ENCODE results near the gene GYG2.
"Not testable (repeated sequence)": the region's sequence is repeated elsewhere in the genome, so short reads cannot be mapped to it uniquely, and the experiment has no call there.

GYG2 gene

GRCh38 chrX:2801223-2801622 is 27.5 kb upstream of the GYG2 start:
- TF ChIP-seq, protein P1, sequence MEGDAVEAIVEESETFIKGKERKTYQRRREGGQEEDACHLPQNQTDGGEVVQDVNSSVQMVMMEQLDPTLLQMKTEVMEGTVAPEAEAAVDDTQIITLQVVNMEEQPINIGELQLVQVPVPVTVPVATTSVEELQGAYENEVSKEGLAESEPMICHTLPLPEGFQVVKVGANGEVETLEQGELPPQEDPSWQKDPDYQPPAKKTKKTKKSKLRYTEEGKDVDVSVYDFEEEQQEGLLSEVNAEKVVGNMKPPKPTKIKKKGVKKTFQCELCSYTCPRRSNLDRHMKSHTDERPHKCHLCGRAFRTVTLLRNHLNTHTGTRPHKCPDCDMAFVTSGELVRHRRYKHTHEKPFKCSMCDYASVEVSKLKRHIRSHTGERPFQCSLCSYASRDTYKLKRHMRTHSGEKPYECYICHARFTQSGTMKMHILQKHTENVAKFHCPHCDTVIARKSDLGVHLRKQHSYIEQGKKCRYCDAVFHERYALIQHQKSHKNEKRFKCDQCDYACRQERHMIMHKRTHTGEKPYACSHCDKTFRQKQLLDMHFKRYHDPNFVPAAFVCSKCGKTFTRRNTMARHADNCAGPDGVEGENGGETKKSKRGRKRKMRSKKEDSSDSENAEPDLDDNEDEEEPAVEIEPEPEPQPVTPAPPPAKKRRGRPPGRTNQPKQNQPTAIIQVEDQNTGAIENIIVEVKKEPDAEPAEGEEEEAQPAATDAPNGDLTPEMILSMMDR (conservative IDR thresholded peaks at IDR 0.05; ENCODE audit: low read depth, low read length) = no peak
- no peak overlapping the region for H3K4me3 ChIP-seq (ENCODE audit: low read depth, low read length)
- no peak for DNase-seq (ENCODE audit: low read depth)

DNA sequence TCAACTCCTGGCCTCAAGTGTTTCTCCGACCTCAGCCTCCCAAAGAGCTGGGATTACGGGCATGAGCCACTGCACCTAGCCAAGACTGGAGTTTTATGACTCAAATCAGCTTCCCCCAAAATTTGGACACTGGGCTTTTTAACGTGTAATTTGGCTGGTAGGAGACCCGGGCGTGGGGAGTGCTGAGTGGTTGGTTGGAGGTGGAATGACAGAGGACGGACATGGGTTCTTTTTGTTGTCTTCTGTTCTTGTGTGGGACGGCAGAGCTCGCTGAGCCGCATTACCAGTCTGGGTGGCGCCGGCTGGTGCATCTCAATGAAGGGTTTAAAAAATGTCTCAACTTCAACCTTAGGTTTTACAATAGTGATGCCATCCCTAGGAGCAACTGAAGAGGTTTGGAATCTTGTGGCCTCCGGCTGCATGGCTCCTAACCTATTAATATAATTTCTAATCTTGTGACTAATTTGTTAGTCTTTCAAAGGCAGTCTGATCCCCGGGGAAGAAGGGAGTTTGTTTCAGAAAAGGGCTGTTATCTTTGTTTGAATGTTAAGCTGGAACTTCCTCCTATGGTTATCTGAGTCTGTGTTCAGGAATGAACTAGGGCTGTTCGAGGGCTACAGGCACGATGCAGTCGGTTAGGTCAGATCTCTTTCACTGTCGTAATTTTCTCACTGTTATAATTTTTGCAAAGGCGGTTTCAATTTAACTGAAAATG is 26.2 kb upstream of the GYG2 start:
- H3K4me3 ChIP-seq (ENCODE audit: low read depth, low read length); DNase-seq (ENCODE audit: low read depth): not testable (repeated sequence)

DNA sequence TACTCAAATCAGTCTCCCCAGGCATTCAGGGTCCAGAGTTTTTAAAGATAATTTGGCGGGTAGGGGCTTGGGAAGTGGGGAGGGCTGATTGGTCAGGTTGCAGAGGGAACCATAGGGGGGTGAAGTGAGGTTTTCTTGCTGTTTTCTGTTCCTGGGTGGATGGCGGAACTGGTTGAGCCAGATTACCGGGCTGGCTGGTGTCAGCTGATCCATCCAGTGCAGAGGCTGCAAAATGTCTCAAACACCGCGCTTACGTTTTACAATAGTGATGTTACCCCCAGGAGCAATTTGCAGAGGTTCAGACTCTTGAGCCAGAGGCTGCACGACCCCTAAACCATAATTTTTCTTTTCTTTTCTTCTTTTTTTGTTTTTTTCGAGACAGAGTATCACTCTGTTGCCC is 25.2 kb upstream of the GYG2 start:
- not testable (repeated sequence) for H3K4me3 ChIP-seq (ENCODE audit: low read depth, low read length); DNase-seq (ENCODE audit: low read depth)

DNA sequence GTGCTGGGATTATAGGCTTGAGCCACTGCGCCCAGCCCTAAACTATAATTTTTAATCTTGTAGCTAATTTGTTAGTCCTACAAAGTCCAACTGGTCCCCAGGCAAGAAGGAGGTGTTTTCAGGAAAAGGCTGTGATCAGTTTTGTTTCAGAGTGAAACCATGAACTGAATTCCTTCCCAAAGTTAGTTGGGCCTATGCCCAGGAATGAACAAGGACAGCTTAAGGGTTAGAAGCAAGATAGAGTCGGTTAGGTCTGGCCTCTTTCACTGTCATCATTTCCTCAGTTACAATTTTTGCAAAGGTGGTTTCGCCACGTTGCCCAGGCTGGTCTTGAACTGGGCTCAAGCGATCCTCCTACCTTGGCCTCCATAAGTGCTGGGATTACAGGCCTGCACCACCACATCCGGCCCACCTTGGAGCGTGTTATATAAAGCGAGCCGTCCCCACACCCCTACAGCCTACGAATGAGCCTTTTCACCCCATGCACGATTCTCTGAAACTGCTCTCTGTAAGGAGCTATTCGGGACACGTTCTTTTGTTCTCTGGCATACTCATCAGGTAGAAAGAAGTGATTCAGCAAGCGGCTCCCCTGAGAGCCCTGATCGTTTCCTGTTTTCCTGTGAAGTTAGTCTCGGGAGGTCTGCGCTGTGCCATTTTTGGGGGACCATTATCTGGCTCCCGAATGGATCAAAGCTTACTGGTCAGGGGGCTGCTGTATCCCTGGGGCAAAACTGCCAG is 24.5 kb upstream of the GYG2 start:
- DNase-seq (ENCODE audit: low read depth); H3K4me3 ChIP-seq (ENCODE audit: low read depth, low read length): not testable (repeated sequence)

GRCh38 chrX:2804858-2805257 is 23.9 kb upstream of the GYG2 start:
- not testable (repeated sequence) for H3K4me3 ChIP-seq (ENCODE audit: low read depth, low read length)
- DNase-seq (ENCODE audit: low read depth) = peak; percentile 54

GRCh38 chrX:2811271-2811670 is 17.5 kb upstream of the GYG2 start:
- no peak overlapping the region for H3K4me3 ChIP-seq (ENCODE audit: low read depth, low read length)
- no peak for DNase-seq (ENCODE audit: low read depth)
- TF ChIP-seq, protein P1 (conservative IDR thresholded peaks at IDR 0.05; ENCODE audit: low read depth, low read length) = no peak

GRCh38 chrX:2812161-2812907 is 16.4 kb upstream of the GYG2 start:
- TF ChIP-seq, protein P1 (conservative IDR thresholded peaks at IDR 0.05; ENCODE audit: low read depth, low read length) = peak; percentile 68
- H3K4me3 ChIP-seq (ENCODE audit: low read depth, low read length) = peak overlapping the region; percentile 27
- DNase-seq (ENCODE audit: low read depth) = peak; percentile 28

DNA sequence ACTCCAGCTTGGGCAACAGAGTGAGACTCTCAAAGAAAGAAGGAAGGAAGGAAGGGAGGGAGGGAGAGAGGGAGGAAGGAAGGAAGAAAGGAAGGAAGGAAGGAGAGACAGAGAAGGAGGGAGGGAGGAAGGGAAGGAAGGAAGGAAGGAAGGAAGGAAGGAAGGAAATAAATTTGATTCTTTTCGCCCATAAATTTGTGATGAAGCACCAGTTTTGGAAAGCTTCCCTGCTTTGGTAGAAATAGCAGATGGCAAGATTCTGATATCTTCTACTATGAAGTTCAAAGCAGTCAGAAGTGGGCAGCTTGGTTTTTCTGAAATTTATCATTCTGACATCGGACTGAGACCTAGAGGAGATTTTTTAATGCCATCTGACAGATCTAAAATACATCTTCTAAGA is 11.7 kb upstream of the GYG2 start:
- TF ChIP-seq, protein P1 (conservative IDR thresholded peaks at IDR 0.05; ENCODE audit: low read depth, low read length) = no peak
- no peak overlapping the region for H3K4me3 ChIP-seq (ENCODE audit: low read depth, low read length)
- no peak for DNase-seq (ENCODE audit: low read depth)
